Duodenal mucosa (tissue), 2 donors: ENCODE results near the gene MEX3C.

ENCODE experiments used
- H3K27ac ChIP-seq: one replicate; pipeline ENCODE4 v1.7.0; 2013; ENCODE audit warnings: low read depth, low read length
- H3K27me3 ChIP-seq, 2 donors: one replicate each; pipeline ENCODE4 v1.7.0; 2013; ENCODE audit warnings: low read length in 2 of 2, control low read depth in 1 of 2; ENCODE audit not compliant: insufficient read depth in 2 of 2, control insufficient read depth in 1 of 2
- H3K36me3 ChIP-seq, 2 donors: one replicate each; pipeline ENCODE4 v1.7.0; 2013; ENCODE audit warnings: low read length in 2 of 2, control low read depth in 1 of 2; ENCODE audit not compliant: insufficient read depth in 2 of 2, control insufficient read depth in 1 of 2
- H3K4me1 ChIP-seq, 2 donors: one replicate each; pipeline ENCODE4 v1.7.0; 2013; ENCODE audit warnings: low read length in 2 of 2, control low read depth in 1 of 2; ENCODE audit not compliant: insufficient read depth in 2 of 2, control insufficient read depth in 1 of 2
- H3K4me3 ChIP-seq, 2 donors: one replicate each; pipeline ENCODE4 v1.7.0; 2013; ENCODE audit warnings: low read length in 2 of 2, low read depth in 1 of 2
- H3K9ac ChIP-seq, 2 donors: one replicate each; pipeline ENCODE4 v1.7.0; 2013; ENCODE audit warnings: low read length in 2 of 2, low read depth in 1 of 2
- H3K9me3 ChIP-seq, 2 donors: one replicate each; pipeline ENCODE4 v1.7.0; 2013; ENCODE audit warnings: low read length in 2 of 2, control low read depth in 1 of 2; ENCODE audit not compliant: control insufficient read depth in 1 of 2

MEX3C gene

GRCh38 chr18:51157215-51157614, 40.3 kb downstream of the MEX3C start:
- Histone ChIP-seq H3K27me3 (no peaks in the 10 kb centered on the region), H3K4me1 (no peaks in the 10 kb centered on the region), H3K36me3 (no peaks in the 10 kb centered on the region), H3K27ac (no peak overlapping the region), H3K4me3 (no peak overlapping the region), H3K9me3 (no peaks in the 10 kb centered on the region), H3K9ac (no peak overlapping the region)

GRCh38 chr18:51154431-51155063, 42.9 kb downstream of the MEX3C start:
- Histone ChIP-seq H3K9ac (no peak overlapping the region), H3K4me1 (peaks cover 0 to 5% of the 10 kb centered on the region in 2 donors), H3K27ac (no peak overlapping the region), H3K27me3 (no peaks in the 10 kb centered on the region), H3K9me3 (no peaks in the 10 kb centered on the region), H3K36me3 (no peaks in the 10 kb centered on the region), H3K4me3 (no peak overlapping the region)

GRCh38 chr18:51153659-51154371, 43.7 kb downstream of the MEX3C start:
- H3K36me3 ChIP-seq, result no peaks in the 10 kb centered on the region
- no peak overlapping the region for H3K4me3 ChIP-seq
- H3K27ac ChIP-seq, result peak overlapping the region; percentile 42
- no peak overlapping the region for H3K9ac ChIP-seq
- H3K9me3 ChIP-seq, result no peaks in the 10 kb centered on the region
- peaks cover 0 to 5% of the 10 kb centered on the region in 2 donors for H3K4me1 ChIP-seq
- H3K27me3 ChIP-seq, result no peaks in the 10 kb centered on the region

GRCh38 chr18:51151568-51152511, 45.6 kb downstream of the MEX3C start:
- no peaks in the 10 kb centered on the region for H3K36me3 ChIP-seq
- peaks cover 0 to 5% of the 10 kb centered on the region in 2 donors for H3K4me1 ChIP-seq
- no peak overlapping the region for H3K9ac ChIP-seq
- no peak overlapping the region for H3K27ac ChIP-seq
- H3K4me3 ChIP-seq, result peak overlapping the region; percentile 32 to 33
- H3K27me3 ChIP-seq, result no peaks in the 10 kb centered on the region
- H3K9me3 ChIP-seq, result no peaks in the 10 kb centered on the region

- Histone ChIP-seq H3K9ac (no peak overlapping the region), H3K4me1 (peaks cover 0 to 5% of the 10 kb centered on the region in 2 donors), H3K27me3 (no peaks in the 10 kb centered on the region), H3K9me3 (no peaks in the 10 kb centered on the region), H3K27ac (no peak overlapping the region), H3K4me3 (no peak overlapping the region), H3K36me3 (no peaks in the 10 kb centered on the region)
Measured at GRCh38 chr18:51151185-51151567, 46.3 kb downstream of the MEX3C start.

- no peak overlapping the region for H3K4me3 ChIP-seq
- H3K36me3 ChIP-seq, result no peaks in the 10 kb centered on the region
- H3K4me1 ChIP-seq, result peaks cover 0 to 5% of the 10 kb centered on the region in 2 donors
- no peak overlapping the region for H3K9ac ChIP-seq
- H3K27ac ChIP-seq, result no peak overlapping the region
- H3K27me3 ChIP-seq, result no peaks in the 10 kb centered on the region
- no peaks in the 10 kb centered on the region for H3K9me3 ChIP-seq
Measured at GRCh38 chr18:51150113-51150700, 47.3 kb downstream of the MEX3C start.

GRCh38 chr18:51149670-51150069, 47.8 kb downstream of the MEX3C start:
- Histone ChIP-seq H3K4me1 (peaks cover 0 to 5% of the 10 kb centered on the region in 2 donors), H3K36me3 (no peaks in the 10 kb centered on the region), H3K27me3 (no peaks in the 10 kb centered on the region), H3K9me3 (no peaks in the 10 kb centered on the region), H3K27ac (no peak overlapping the region), H3K9ac (no peak overlapping the region), H3K4me3 (no peak overlapping the region)

- no peak overlapping the region for H3K27ac ChIP-seq
- H3K27me3 ChIP-seq, result no peaks in the 10 kb centered on the region
- no peaks in the 10 kb centered on the region for H3K36me3 ChIP-seq
Measured at GRCh38 chr18:51146909-51147308, 50.6 kb downstream of the MEX3C start.

GRCh38 chr18:51138936-51139335, 58.5 kb downstream of the MEX3C start:
- Histone ChIP-seq H3K27ac (no peak overlapping the region), H3K27me3 (no peaks in the 10 kb centered on the region), H3K36me3 (no peaks in the 10 kb centered on the region), H3K9me3 (no peaks in the 10 kb centered on the region), H3K4me1 (no peaks in the 10 kb centered on the region), H3K9ac (no peak overlapping the region), H3K4me3 (no peak overlapping the region)

More at GRCh38 chr18:51146909-51147308, 50.6 kb downstream of the MEX3C start:
- H3K4me1 ChIP-seq, result peaks cover 0 to 5% of the 10 kb centered on the region in 2 donors
- no peak overlapping the region for H3K9ac ChIP-seq
- no peaks in the 10 kb centered on the region for H3K9me3 ChIP-seq
- no peak overlapping the region for H3K4me3 ChIP-seq
